GM18517 (cell line): ENCODE results near the gene FXYD1.

Experiments
- ATAC-seq: cut with Tn5 transposase; IDR thresholded peaks from one replicate; pipeline ENCODE4 v1.9.1; 2021; ENCODE audit warnings: mild to moderate bottlenecking, moderate library complexity; ENCODE audit not compliant: unreplicated experiment

The FXYD1 gene

GRCh38 chr19:35160629-35161433 is 22.2 kb downstream of the FXYD1 start:
- no peak for ATAC-seq

- ATAC-seq = no peak
These were observed 22.8 kb downstream of the FXYD1 start for GRCh38 chr19:35161434-35161743.

GRCh38 chr19:35162471-35163326 is 24.1 kb downstream of the FXYD1 start:
- no peak for ATAC-seq

GRCh38 chr19:35164418-35164817 is 25.8 kb downstream of the FXYD1 start:
- ATAC-seq = no peak

- no peak for ATAC-seq
These were observed 26.8 kb downstream of the FXYD1 start for GRCh38 chr19:35165200-35166058.

GRCh38 chr19:35166100-35167063 is 27.8 kb downstream of the FXYD1 start:
- ATAC-seq = no peak

- no peak for ATAC-seq
These were observed 28.9 kb downstream of the FXYD1 start for GRCh38 chr19:35167251-35168119.

- no peak for ATAC-seq
These were observed 29.6 kb downstream of the FXYD1 start for GRCh38 chr19:35168196-35168595.

GRCh38 chr19:35169221-35169995 is 30.8 kb downstream of the FXYD1 start:
- ATAC-seq = no peak

GRCh38 chr19:35170359-35171061 is 31.9 kb downstream of the FXYD1 start:
- no peak for ATAC-seq

GRCh38 chr19:35171730-35172129 is 33.1 kb downstream of the FXYD1 start:
- ATAC-seq = no peak

GRCh38 chr19:35174226-35174625 is 35.6 kb downstream of the FXYD1 start:
- no peak for ATAC-seq

GRCh38 chr19:35176181-35176570 is 37.6 kb downstream of the FXYD1 start:
- no peak for ATAC-seq

- ATAC-seq = no peak
These were observed 39.0 kb downstream of the FXYD1 start for GRCh38 chr19:35177377-35178274.

GRCh38 chr19:35178701-35179100 is 40.1 kb downstream of the FXYD1 start:
- no peak for ATAC-seq

GRCh38 chr19:35179830-35180229 is 41.2 kb downstream of the FXYD1 start:
- ATAC-seq = no peak

- no peak for ATAC-seq
These were observed 42.8 kb downstream of the FXYD1 start for GRCh38 chr19:35181387-35181786.
